SU-DHL-6 (cell line): ENCODE measurements around the gene KIF1A.

Source experiments
- CTCF ChIP-seq: fragments of 200-600 bp; sonication (generic); IDR thresholded peaks from one replicate; pipeline ENCODE4 v1.5.1; 2017; ENCODE audit warnings: antibody characterized with exemption, mild to moderate bottlenecking, low read length, moderate library complexity; ENCODE audit not compliant: insufficient read depth, poor library complexity, severe bottlenecking
- EZH2phosphoT487 ChIP-seq: fragments of 200-600 bp; sonication (generic), shearing (Covaris generic); conservative IDR thresholded peaks from 2 replicates; pipeline ENCODE4 v1.6.1; 2018; ENCODE audit warnings: mild to moderate bottlenecking, antibody characterized with exemption, low read length, moderate library complexity, mixed read lengths

GRCh38 chr2:240850026-240850425 is 30.0 kb upstream of the KIF1A start:
- TF ChIP-seq CTCF: no peak
- TF ChIP-seq EZH2phosphoT487: no peak
